Fibroblast of skin of right biceps (primary cell): ENCODE measurements around the gene SLC41A1.

ENCODE experiments used
- DNase-seq: peaks from one replicate; pipeline ENCODE4 v3.0.0-alpha.2; 2013

SLC41A1 gene

GRCh38 chr1:205785446-205785845 is 27.6 kb downstream of the SLC41A1 start:
- no peak for DNase-seq

- no peak for DNase-seq
Observed at GRCh38 chr1:205783904-205784303, 29.1 kb downstream of the SLC41A1 start.

DNA sequence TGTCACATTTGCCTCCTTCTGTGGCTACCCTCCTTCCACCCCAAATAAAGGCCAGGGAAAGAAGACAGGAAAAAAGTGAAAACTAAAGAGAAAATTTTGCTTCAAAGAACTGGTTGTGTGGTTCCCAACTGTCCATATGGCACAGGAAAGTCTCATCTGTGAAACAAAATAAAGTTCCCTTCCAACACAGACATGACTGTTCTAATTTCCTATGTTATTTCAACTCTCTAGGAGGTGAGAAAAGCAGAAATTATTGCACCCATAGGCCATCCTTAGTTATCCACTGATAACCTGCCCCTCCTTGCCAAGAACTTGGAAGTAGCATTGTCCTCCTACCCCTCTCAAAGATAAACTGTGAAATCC is 29.6 kb downstream of the SLC41A1 start:
- DNase-seq, result no peak

DNA sequence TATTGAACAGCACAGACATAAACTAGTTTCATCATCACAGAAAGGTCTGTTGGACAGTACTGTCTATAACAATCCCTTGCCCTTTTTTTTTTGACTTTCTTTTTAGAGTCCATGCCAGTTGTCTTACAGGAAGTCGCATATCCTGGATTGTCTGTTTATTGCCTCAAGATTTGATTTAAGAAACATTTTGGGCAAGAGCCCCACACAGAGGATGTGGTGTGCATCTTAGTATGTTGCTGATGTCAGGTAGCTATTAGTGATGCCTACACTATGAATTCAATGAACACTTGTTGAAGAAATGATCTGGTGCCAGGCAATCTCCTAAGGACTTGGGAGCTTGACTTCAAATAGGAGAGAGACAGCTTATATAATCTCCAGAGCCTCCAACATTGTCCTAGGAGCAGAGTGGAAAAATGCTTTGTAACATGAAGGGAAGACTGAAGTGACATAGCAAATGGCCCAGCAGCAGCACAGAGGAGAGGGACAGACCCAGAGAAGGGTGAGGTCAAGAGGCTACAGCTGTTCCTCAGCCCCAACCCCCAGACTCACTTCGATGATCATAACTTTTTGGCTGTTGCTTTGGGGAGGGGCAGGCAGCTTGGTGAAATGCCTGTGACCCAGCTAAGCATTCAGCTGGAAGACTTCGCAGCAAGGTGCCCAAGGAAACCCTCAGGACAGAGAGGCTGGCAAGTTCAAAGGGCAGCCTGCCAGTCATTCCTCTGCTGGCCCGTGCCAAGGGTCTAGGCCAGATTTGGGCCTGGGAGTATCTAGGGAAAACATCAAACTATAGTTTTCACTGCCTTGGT is 30.2 kb downstream of the SLC41A1 start:
- DNase-seq, result no peak

DNA sequence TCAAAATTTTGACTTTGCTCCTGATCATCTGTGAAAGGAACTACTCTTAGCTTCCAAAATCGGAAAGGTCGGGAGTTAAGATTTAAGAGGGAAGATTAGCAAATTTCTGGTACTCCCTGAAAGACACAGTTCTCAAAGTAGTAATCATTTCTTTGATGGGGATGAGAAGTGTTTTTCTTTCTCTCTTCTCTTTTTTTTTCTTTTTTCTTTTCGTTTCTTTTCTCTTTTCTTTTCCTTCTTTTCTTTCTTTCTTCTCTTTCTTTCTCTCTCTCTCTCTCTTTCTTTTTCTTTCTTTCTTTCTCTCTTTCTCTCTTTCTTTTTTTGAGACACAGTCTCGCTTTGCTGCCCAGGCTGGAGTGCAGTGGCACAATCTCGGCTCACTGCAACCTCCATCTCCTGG is 32.7 kb downstream of the SLC41A1 start:
- DNase-seq, result no peak

DNA sequence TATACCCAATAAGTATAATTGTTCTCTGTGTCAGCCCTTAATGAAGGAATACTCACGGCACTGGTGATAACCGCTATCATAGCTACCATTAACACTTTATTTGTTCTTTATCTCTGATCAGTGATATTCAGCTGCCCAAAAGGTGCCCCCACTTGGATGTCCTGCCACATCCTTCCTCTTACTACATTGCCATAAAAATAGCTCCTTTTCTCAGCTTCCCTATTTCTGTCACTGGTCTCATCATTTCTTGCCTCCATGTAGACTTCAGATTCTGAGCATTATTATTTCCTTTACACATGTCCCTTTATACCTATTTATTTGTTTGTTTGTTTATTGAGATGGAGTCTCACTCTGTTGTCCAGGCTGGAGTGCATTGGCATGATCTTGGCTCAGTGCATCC is 35.0 kb downstream of the SLC41A1 start:
- DNase-seq, result no peak

DNA sequence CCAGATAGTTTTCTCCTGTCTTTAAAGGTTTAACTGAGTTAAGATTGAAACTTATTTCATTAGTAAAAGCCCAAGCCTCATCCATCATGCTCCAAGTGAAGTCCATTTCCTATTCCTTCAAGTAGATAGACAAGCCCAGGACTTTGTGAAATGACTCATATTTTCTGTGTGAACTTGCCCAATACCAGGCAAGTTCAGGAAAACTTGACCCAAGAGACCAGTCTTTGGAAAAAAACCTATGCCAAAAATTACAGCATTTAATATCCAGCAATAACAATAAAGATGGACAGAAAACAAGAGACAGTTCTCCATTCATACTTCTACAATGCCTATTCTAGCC is 37.3 kb downstream of the SLC41A1 start:
- DNase-seq, result peak; percentile 49

- DNase-seq, result peak; percentile 77
Observed at GRCh38 chr1:205775015-205775716, 37.8 kb downstream of the SLC41A1 start, which contains the start of gene RAB29. Gene RAB29 (minus strand): TSS chr1:205775482. CDS start chr1:205774956, 526 bp downstream.

- no peak for DNase-seq
Observed at GRCh38 chr1:205774198-205775014, 38.6 kb downstream of the SLC41A1 start.

- DNase-seq, result peak; percentile 54
Observed at GRCh38 chr1:205772607-205773032, 40.4 kb downstream of the SLC41A1 start.

GRCh38 chr1:205770618-205771017 is 42.4 kb downstream of the SLC41A1 start:
- no peak for DNase-seq

GRCh38 chr1:205769641-205770365 is 43.2 kb downstream of the SLC41A1 start:
- DNase-seq, result peak; percentile 47

DNA sequence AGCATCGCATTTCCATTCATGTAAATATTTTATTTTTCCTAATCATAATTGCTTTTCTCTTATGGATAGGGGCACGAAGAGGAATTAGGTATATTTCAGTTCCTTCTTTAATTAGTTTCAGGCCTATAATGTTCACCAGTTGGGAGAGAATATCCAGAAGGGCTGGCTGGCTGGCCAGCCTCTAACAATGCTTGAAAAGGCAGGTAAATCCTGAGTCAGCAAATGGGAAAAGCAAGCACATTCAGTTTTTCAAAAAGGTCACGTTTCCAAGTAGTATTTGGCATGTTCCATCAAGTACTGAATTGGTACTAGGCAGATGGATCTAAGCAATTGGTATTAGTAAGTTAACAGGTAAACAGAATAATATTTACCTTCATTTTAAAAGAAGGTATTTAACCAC is 45.8 kb downstream of the SLC41A1 start:
- DNase-seq, result no peak

DNA sequence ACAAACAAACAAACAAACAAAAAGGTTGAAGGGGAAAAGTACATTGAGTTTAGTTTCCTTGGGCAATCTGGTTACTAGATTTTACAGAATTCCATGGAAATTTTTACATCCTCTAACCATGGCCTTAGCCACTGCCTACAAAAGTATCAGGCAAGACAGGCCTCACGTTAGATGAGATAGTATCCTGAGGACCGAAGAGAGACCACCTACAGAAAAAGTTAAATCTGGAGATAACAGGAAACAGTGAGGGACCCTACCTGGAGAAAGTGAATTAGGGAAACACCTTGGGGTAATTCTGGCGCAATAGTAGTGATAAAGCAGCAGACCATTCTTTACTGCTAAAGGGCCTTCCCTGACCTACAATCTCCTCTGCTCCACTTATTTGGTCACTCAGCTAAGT is 46.4 kb downstream of the SLC41A1 start:
- no peak for DNase-seq

DNA sequence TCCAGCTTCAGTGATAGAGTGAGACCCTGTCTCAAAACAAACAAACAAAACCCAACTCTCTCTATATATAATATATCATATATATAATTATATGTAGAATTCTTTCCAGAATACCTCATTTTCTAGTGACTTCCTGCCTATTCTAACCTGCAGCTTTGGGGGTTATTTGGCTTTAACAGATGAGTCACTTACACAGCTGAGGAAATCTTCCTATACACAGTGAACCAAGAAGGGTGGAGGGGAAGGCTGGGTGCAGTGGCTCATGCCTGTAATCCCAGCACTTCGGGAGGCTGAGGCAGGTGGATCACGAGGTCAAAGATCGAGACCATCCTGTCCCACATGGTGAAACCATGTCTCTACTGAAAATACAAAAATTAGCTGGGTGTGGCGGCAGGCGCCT is 47.0 kb downstream of the SLC41A1 start:
- peak; percentile 69 for DNase-seq

GRCh38 chr1:205764578-205764977 is 48.4 kb downstream of the SLC41A1 start:
- no peak for DNase-seq

DNA sequence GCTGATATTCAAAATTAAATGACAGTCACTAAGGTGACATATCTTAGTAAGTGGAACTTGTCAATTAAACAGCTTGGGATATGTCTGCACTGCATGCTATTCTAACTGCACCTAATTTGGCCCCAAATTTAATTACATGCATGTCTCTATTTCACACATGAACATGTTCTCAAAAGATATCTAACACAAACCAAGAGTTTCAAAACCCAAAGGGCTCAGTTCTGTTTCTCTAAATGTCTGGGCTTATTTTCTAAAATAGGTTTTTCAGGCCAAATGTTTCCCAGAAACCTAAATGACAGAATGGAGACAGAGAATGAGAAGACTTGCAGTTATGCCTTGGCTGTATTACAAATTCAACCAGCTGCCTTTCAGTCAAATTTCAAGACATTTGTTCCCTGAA is 49.0 kb downstream of the SLC41A1 start:
- DNase-seq, result no peak

GRCh38 chr1:205760606-205761005 is 52.4 kb downstream of the SLC41A1 start:
- no peak for DNase-seq

DNA sequence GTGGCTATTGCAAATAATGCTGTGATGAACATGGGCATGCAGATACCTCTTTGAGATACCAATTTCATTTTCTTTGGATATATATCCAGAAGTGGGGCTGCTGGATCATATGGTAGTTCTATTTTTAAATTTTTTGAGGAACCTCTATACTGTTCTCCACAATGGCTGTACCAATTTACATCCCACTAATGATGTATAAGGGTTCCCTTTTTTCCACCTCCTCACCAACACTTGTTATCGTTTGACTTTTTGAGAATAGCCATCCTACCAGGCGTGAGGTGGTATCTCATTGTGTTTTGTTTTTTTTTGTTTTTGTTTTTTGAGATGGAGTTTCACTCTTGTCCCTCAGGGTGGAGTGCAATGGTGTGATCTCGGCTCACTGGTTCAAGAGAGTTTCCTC is 56.4 kb downstream of the SLC41A1 start:
- no peak for DNase-seq

DNA sequence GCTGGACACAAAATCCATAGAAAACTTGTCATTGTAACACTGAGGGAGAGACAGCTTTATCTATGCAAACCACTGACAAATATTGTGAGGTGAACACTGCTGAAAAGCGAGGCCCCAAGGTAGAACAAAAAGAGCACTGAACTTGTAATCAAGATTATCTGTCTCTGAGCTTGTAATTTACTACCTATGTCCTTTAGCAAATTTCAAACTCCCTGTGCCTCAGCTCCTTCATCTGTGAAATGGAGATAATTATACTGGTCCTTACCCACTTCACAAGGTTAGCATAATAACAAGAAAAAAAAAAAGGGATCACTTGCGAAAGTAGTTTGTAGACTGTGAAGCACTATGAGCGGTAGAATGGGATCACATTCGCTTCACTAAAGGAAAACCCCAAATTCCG is 58.1 kb downstream of the SLC41A1 start:
- DNase-seq, result no peak

DNA sequence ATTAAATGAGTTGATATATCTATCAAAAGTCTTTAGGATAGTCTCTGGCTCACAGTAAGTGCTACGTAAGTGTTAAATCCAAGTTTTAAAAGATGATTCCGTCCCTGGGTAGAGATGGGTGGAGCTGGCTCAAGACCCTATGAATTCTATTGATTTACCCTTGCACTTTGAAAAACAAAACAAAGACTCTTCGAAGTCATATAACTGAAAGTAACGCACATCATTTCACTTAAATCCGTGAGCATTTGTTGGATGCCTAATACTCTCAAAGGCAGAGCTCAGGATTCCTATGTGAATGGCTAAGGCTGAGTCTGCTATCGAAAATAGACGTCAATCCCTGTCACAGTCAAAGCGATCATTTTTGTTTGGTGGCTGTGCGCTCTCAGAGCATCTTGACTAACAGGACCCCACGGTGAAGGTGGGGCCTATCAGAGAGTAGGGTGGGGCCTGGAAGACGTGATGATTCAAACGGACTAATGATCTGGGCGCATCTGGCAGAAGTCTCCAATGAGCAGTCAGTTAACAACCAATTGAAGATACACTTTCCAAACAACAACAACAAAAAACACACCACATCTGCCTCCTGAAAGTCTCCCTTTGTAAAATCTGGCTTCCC is 61.9 kb downstream of the SLC41A1 start:
- DNase-seq, result peak; percentile 61
